ENCODE measurements around the gene GBGT1. TPM values are rescaled to one million over a fixed set of nuclear protein-coding genes. Genes with fewer than 3 reads are reported as not detected.
A peak's percentile ranks its signal among the peaks of the same experiment; 100 is the strongest.

Gene GBGT1
- total RNA-seq, 1 donor from 2014 or later, result 1.3 TPM

DNA sequence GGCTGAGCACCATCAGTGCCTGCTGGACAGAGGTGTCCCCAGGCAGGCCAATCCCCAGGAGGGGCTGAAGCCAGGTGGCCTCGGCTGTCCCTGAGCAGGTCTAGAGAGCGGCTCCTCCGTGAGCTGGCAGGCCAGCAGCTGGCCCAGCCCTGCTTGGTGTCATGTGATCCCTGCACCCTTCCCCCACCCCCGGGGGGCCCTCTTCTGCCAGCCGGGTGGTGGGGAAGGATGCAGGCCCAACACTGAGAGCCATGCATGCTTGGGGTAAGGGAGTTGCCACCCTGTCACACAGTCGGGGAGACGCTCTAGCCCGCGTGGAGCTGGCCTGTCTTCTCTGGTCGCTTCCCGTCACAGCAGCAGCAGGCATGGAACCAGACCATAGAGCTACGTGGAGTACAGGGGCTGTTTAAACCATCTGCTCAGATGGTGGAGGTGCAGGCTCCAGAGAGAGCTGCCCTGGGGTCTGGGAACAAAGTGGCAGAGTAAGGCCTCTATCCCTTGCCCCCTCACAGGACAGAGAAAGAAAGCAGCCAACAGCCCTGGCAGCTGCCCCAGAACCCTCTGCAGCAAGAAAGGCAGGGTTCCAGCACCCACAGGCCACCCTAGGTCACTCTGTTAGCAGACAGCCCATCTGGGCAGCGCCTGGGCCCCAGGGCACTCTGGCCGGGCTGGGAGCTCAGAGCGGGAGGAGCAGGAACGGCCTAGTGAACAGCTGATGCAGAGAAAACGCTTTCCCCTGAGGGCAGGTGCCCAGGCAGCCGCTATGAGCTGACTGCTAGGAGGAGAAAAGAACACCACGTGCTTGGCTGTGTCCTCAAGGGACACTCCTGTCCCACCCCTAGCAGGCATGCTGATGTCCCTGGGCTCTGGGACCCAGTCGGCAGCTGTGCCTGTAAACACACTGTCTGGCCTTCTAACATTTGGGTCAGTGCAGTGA is 49.5 kb downstream of the GBGT1 start:
- H3K36me3 Mint-ChIP-seq (ENCODE audit: unreplicated experiment), result no peaks in the 10 kb centered on the region
- H3K27ac Mint-ChIP-seq (ENCODE audit: unreplicated experiment), result peak overlapping the region; percentile 99
- H3K27me3 Mint-ChIP-seq (ENCODE audit: unreplicated experiment), result peaks cover 48% of the 10 kb centered on the region
- peak overlapping the region; percentile 78 for H3K4me3 Mint-ChIP-seq (ENCODE audit: unreplicated experiment)
- H3K9me3 Mint-ChIP-seq (ENCODE audit: unreplicated experiment), result peaks cover 39% of the 10 kb centered on the region
- TF ChIP-seq, protein P1, sequence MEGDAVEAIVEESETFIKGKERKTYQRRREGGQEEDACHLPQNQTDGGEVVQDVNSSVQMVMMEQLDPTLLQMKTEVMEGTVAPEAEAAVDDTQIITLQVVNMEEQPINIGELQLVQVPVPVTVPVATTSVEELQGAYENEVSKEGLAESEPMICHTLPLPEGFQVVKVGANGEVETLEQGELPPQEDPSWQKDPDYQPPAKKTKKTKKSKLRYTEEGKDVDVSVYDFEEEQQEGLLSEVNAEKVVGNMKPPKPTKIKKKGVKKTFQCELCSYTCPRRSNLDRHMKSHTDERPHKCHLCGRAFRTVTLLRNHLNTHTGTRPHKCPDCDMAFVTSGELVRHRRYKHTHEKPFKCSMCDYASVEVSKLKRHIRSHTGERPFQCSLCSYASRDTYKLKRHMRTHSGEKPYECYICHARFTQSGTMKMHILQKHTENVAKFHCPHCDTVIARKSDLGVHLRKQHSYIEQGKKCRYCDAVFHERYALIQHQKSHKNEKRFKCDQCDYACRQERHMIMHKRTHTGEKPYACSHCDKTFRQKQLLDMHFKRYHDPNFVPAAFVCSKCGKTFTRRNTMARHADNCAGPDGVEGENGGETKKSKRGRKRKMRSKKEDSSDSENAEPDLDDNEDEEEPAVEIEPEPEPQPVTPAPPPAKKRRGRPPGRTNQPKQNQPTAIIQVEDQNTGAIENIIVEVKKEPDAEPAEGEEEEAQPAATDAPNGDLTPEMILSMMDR (IDR thresholded peaks at IDR 0.05; ENCODE audit: partially characterized antibody, unreplicated experiment), result no peak
- peaks cover 39% of the 10 kb centered on the region for H3K4me1 Mint-ChIP-seq (ENCODE audit: low read depth, unreplicated experiment)
- DNase-seq, result peak; percentile 83

DNA sequence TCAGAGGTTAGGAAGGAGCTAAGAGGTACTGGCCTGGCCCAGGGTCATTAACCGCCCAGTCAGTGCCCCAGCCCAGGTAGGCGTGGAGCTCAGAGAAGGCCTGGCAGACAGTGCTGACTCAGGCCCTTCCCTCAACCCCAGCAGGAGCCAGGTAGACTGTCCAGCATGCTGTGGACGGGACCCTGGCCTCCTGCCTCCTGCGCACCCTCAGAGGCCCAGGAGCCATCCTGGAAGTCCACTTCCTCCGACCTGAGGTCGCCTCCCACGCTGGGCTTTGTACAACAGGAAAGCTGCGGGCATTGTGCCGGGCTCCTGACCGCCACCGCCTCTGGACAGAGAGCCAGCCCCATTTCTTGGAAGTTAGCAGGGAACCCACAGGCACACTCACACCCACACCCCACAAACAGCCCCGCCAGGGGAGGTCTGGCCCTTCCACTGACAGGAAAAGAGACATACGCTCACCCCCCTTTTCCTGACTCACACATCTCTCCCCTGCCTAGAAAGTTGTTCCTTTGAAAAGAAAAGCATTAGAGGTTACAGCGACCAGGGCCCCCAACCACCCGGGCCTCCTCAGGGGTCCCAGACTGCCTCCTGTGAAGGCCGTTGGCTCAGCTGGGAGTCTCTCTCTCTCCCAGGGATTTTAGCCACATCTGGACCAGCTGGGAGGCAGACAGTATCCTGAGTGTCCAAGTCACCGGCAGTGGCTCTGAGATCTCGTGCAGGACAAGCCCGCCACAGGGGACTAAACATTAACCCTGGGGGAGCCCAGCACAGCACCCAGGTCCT is 50.4 kb downstream of the GBGT1 start:
- H3K27me3 Mint-ChIP-seq (ENCODE audit: unreplicated experiment), result peaks cover 40% of the 10 kb centered on the region
- no peaks in the 10 kb centered on the region for H3K36me3 Mint-ChIP-seq (ENCODE audit: unreplicated experiment)
- TF ChIP-seq, protein P1 (IDR thresholded peaks at IDR 0.05; ENCODE audit: partially characterized antibody, unreplicated experiment), result no peak
- peak overlapping the region; percentile 99 for H3K27ac Mint-ChIP-seq (ENCODE audit: unreplicated experiment)
- peak overlapping the region; percentile 78 for H3K4me3 Mint-ChIP-seq (ENCODE audit: unreplicated experiment)
- peaks cover 30% of the 10 kb centered on the region for H3K9me3 Mint-ChIP-seq (ENCODE audit: unreplicated experiment)
- peaks cover 32% of the 10 kb centered on the region for H3K4me1 Mint-ChIP-seq (ENCODE audit: low read depth, unreplicated experiment)
- no peak for DNase-seq

DNA sequence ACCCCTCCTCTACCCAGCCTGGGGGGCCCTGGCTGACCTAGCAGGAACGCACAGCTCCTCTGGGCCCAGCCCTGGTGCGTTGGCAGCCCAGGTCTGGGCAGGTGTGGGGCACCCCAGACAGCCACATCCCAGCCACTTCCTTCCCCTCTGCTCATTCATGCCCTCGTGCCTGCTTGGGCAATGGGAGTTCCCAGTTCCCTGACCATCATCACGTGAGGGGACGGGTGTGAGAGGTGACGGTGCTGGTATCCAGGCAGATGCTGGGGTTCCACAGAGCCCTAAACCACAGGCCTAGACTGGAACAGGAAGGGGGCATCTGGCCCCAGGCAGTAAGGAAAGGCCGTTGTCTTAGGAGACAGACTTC is 51.1 kb downstream of the GBGT1 start:
- peaks cover 27% of the 10 kb centered on the region for H3K9me3 Mint-ChIP-seq (ENCODE audit: unreplicated experiment)
- no peaks in the 10 kb centered on the region for H3K36me3 Mint-ChIP-seq (ENCODE audit: unreplicated experiment)
- H3K4me3 Mint-ChIP-seq (ENCODE audit: unreplicated experiment), result no peak overlapping the region
- no peak for DNase-seq
- peaks cover 25% of the 10 kb centered on the region for H3K4me1 Mint-ChIP-seq (ENCODE audit: low read depth, unreplicated experiment)
- H3K27me3 Mint-ChIP-seq (ENCODE audit: unreplicated experiment), result peaks cover 37% of the 10 kb centered on the region
- H3K27ac Mint-ChIP-seq (ENCODE audit: unreplicated experiment), result peak overlapping the region; percentile 59
- TF ChIP-seq, protein P1 (IDR thresholded peaks at IDR 0.05; ENCODE audit: partially characterized antibody, unreplicated experiment), result no peak

DNA sequence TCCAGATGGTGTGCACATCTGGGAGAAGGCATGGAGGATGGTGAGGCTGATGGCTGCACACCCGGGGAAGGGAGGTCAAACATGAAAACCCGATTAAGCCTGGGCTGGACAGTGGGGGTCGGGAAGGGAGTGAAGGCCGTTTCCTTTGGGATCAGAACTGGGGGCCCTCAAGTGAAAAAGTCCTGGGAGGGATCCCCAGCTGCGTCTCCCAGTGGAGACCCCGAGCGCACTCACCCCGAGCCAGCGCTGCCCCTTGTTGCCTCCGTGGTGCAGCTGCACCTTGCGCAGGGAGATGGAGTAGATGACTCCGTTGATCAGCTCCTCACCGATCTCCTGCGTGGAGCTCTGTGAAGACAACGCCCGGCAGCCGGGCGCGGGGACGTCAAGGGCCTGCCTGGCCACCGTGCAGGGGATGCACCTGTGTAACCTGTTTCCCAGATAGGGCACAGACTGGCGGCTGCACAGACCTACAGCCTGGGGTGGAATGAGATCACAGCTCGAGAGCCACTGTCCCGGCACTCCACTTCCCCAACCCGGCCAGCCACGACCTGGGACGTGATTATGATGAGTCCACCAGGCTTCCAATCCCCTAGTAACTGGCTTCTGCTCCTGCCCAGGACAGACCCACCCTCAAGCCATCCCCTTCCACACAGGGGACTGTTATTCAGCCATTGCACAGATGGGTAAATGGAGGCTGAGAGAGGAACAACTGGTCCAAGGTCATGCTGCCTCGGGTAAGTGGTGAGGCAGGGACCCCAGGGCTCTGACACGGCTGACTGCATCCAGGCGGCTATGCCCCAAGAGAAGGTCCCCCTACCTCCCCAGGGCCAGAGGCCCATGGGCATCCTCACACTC is 51.7 kb downstream of the GBGT1 start:
- peaks cover 22% of the 10 kb centered on the region for H3K4me1 Mint-ChIP-seq (ENCODE audit: low read depth, unreplicated experiment)
- TF ChIP-seq, protein P1 (IDR thresholded peaks at IDR 0.05; ENCODE audit: partially characterized antibody, unreplicated experiment), result no peak
- peaks cover 32% of the 10 kb centered on the region for H3K27me3 Mint-ChIP-seq (ENCODE audit: unreplicated experiment)
- DNase-seq, result no peak
- peaks cover 22% of the 10 kb centered on the region for H3K9me3 Mint-ChIP-seq (ENCODE audit: unreplicated experiment)
- no peak overlapping the region for H3K4me3 Mint-ChIP-seq (ENCODE audit: unreplicated experiment)
- peak overlapping the region; percentile 64 for H3K27ac Mint-ChIP-seq (ENCODE audit: unreplicated experiment)
- no peaks in the 10 kb centered on the region for H3K36me3 Mint-ChIP-seq (ENCODE audit: unreplicated experiment)

Data from glutamatergic neuron (in vitro differentiated cells).